ENCODE results near the gene WDR82.
A peak's percentile ranks its signal among the peaks of the same experiment; 100 is the strongest.

The WDR82 gene

GRCh38 chr3:52230461-52230860, 48.0 kb downstream of the WDR82 start:
- no peak overlapping the region for H3K27ac ChIP-seq (ENCODE audit: low read length, poor library complexity, severe bottlenecking)
- H3K9ac ChIP-seq (ENCODE audit: low read length), result no peak overlapping the region
- DNase-seq, result no peak
- no peak overlapping the region for H3K4me3 ChIP-seq (ENCODE audit: insufficient read depth in 1 of 2, low read depth in 1 of 2, low read length in 2 of 2)
- 96% methylated on average over 6 of the region's 6 CpGs for WGBS
- no peak overlapping the region for H3K23ac ChIP-seq (ENCODE audit: low read length in 2 of 2)
- no peak overlapping the region for H2BK5ac ChIP-seq (ENCODE audit: low read depth, low read length, poor library complexity, severe bottlenecking)
- H2BK15ac ChIP-seq (ENCODE audit: low read depth, poor library complexity, severe bottlenecking), result no peak overlapping the region
- no peak overlapping the region for H4K8ac ChIP-seq (ENCODE audit: low read length)
- H2AFZ ChIP-seq (ENCODE audit: low read depth, low read length), result no peak overlapping the region
- H3K4me1 ChIP-seq (ENCODE audit: control insufficient read depth, insufficient read depth, low read depth, low read length), result peaks cover 8% of the 10 kb centered on the region
- H2BK12ac ChIP-seq (ENCODE audit: low read length in 2 of 2), result no peak overlapping the region
- H2AK5ac ChIP-seq (ENCODE audit: low read length, severe bottlenecking), result no peak overlapping the region
- H3K36me3 ChIP-seq (ENCODE audit: control insufficient read depth in 1 of 2, insufficient read depth in 2 of 2, low read depth in 1 of 2, low read length in 2 of 2), result peaks cover 71 to 83% of the 10 kb centered on the region in 2 experiments
- no peak overlapping the region for H3K4ac ChIP-seq (ENCODE audit: low read depth in 1 of 2, low read length in 2 of 2)
- peaks cover 0 to 7% of the 10 kb centered on the region in 2 experiments for H3K27me3 ChIP-seq (ENCODE audit: control insufficient read depth in 1 of 2, insufficient read depth in 1 of 2, low read length in 2 of 2)
- no peaks in the 10 kb centered on the region for H3K9me3 ChIP-seq (ENCODE audit: control insufficient read depth, low read length)
- no peak overlapping the region for H2BK120ac ChIP-seq (ENCODE audit: low read depth, low read length)
- H3K79me1 ChIP-seq (replicated peaks; ENCODE audit: low read length, poor library complexity, severe bottlenecking), result peaks cover 44% of the 10 kb centered on the region
- no peak overlapping the region for H3K14ac ChIP-seq (ENCODE audit: low read length in 2 of 2)
- H3K18ac ChIP-seq (ENCODE audit: low read depth in 1 of 2, low read length in 2 of 2), result no peak overlapping the region
- no peak overlapping the region for H4K91ac ChIP-seq (ENCODE audit: low read length)
- no peak overlapping the region for H3K4me2 ChIP-seq (ENCODE audit: low read length, poor library complexity, severe bottlenecking)

GRCh38 chr3:52229656-52230055, 48.8 kb downstream of the WDR82 start:
- WGBS, result 98% methylated on average over 13 of the region's 13 CpGs

GRCh38 chr3:52228751-52229291, 49.6 kb downstream of the WDR82 start:
- Histone ChIP-seq H2BK15ac (ENCODE audit: low read depth, poor library complexity, severe bottlenecking) (no peak overlapping the region), H3K9me3 (ENCODE audit: control insufficient read depth, low read length) (no peaks in the 10 kb centered on the region), H3K4ac (ENCODE audit: low read depth in 1 of 2, low read length in 2 of 2) (no peak overlapping the region), H3K18ac (ENCODE audit: low read depth in 1 of 2, low read length in 2 of 2) (no peak overlapping the region), H3K79me1 (replicated peaks; ENCODE audit: low read length, poor library complexity, severe bottlenecking) (peaks cover 32% of the 10 kb centered on the region), H3K27ac (ENCODE audit: low read length, poor library complexity, severe bottlenecking) (no peak overlapping the region), H4K8ac (ENCODE audit: low read length) (no peak overlapping the region), H2BK120ac (ENCODE audit: low read depth, low read length) (no peak overlapping the region), H3K9ac (ENCODE audit: low read length) (no peak overlapping the region), H2AFZ (ENCODE audit: low read depth, low read length) (no peak overlapping the region), H4K91ac (ENCODE audit: low read length) (no peak overlapping the region), H3K27me3 (ENCODE audit: control insufficient read depth in 1 of 2, insufficient read depth in 1 of 2, low read length in 2 of 2) (peaks cover 0 to 7% of the 10 kb centered on the region in 2 experiments), H3K36me3 (ENCODE audit: control insufficient read depth in 1 of 2, insufficient read depth in 2 of 2, low read depth in 1 of 2, low read length in 2 of 2) (peaks cover 56 to 66% of the 10 kb centered on the region in 2 experiments), H3K4me3 (ENCODE audit: insufficient read depth in 1 of 2, low read depth in 1 of 2, low read length in 2 of 2) (no peak overlapping the region), H2AK5ac (ENCODE audit: low read length, severe bottlenecking) (no peak overlapping the region), H2BK5ac (ENCODE audit: low read depth, low read length, poor library complexity, severe bottlenecking) (no peak overlapping the region), H3K4me2 (ENCODE audit: low read length, poor library complexity, severe bottlenecking) (no peak overlapping the region), H3K23ac (ENCODE audit: low read length in 2 of 2) (no peak overlapping the region), H3K4me1 (ENCODE audit: control insufficient read depth, insufficient read depth, low read depth, low read length) (no peaks in the 10 kb centered on the region), H2BK12ac (ENCODE audit: low read length in 2 of 2) (no peak overlapping the region), H3K14ac (ENCODE audit: low read length in 2 of 2) (no peak overlapping the region)
- DNase-seq, result no peak
- whole genome bisulfite sequencing, result 98% methylated on average over 20 of the region's 21 CpGs

More at GRCh38 chr3:52229656-52230055, 48.8 kb downstream of the WDR82 start:
- no peak overlapping the region for H3K4ac ChIP-seq (ENCODE audit: low read depth in 1 of 2, low read length in 2 of 2)
- peaks cover 40% of the 10 kb centered on the region for H3K79me1 ChIP-seq (replicated peaks; ENCODE audit: low read length, poor library complexity, severe bottlenecking)
- no peak overlapping the region for H3K14ac ChIP-seq (ENCODE audit: low read length in 2 of 2)
- no peak overlapping the region for H4K91ac ChIP-seq (ENCODE audit: low read length)
- no peak overlapping the region for H3K9ac ChIP-seq (ENCODE audit: low read length)
- no peak for DNase-seq
- H2AFZ ChIP-seq (ENCODE audit: low read depth, low read length), result no peak overlapping the region
- H3K9me3 ChIP-seq (ENCODE audit: control insufficient read depth, low read length), result no peaks in the 10 kb centered on the region
- H3K27ac ChIP-seq (ENCODE audit: low read length, poor library complexity, severe bottlenecking), result no peak overlapping the region
- H2AK5ac ChIP-seq (ENCODE audit: low read length, severe bottlenecking), result no peak overlapping the region
- no peak overlapping the region for H4K8ac ChIP-seq (ENCODE audit: low read length)
- H3K27me3 ChIP-seq (ENCODE audit: control insufficient read depth in 1 of 2, insufficient read depth in 1 of 2, low read length in 2 of 2), result peaks cover 0 to 7% of the 10 kb centered on the region in 2 experiments
- no peak overlapping the region for H2BK12ac ChIP-seq (ENCODE audit: low read length in 2 of 2)
- no peak overlapping the region for H3K4me3 ChIP-seq (ENCODE audit: insufficient read depth in 1 of 2, low read depth in 1 of 2, low read length in 2 of 2)
- H2BK120ac ChIP-seq (ENCODE audit: low read depth, low read length), result no peak overlapping the region
- no peak overlapping the region for H3K23ac ChIP-seq (ENCODE audit: low read length in 2 of 2)
- no peak overlapping the region for H3K4me2 ChIP-seq (ENCODE audit: low read length, poor library complexity, severe bottlenecking)
- no peak overlapping the region for H2BK5ac ChIP-seq (ENCODE audit: low read depth, low read length, poor library complexity, severe bottlenecking)
- H3K4me1 ChIP-seq (ENCODE audit: control insufficient read depth, insufficient read depth, low read depth, low read length), result peaks cover under 1% of the 10 kb centered on the region
- no peak overlapping the region for H2BK15ac ChIP-seq (ENCODE audit: low read depth, poor library complexity, severe bottlenecking)
- H3K18ac ChIP-seq (ENCODE audit: low read depth in 1 of 2, low read length in 2 of 2), result no peak overlapping the region
- H3K36me3 ChIP-seq (ENCODE audit: control insufficient read depth in 1 of 2, insufficient read depth in 2 of 2, low read depth in 1 of 2, low read length in 2 of 2), result peaks cover 64 to 75% of the 10 kb centered on the region in 2 experiments

- H4K91ac ChIP-seq (ENCODE audit: low read length), result peak overlapping the region; percentile 8
Measured at GRCh38 chr3:52228266-52228665, 50.2 kb downstream of the WDR82 start.

More at GRCh38 chr3:52228266-52228665, 50.2 kb downstream of the WDR82 start:
- H3K18ac ChIP-seq (ENCODE audit: low read depth in 1 of 2, low read length in 2 of 2), result no peak overlapping the region
- no peaks in the 10 kb centered on the region for H3K9me3 ChIP-seq (ENCODE audit: control insufficient read depth, low read length)
- WGBS, result 92% methylated on average over 10 of the region's 10 CpGs
- H3K4me2 ChIP-seq (ENCODE audit: low read length, poor library complexity, severe bottlenecking), result no peak overlapping the region
- no peak overlapping the region for H2BK5ac ChIP-seq (ENCODE audit: low read depth, low read length, poor library complexity, severe bottlenecking)
- no peak overlapping the region for H2BK120ac ChIP-seq (ENCODE audit: low read depth, low read length)
- H2AFZ ChIP-seq (ENCODE audit: low read depth, low read length), result no peak overlapping the region
- H3K9ac ChIP-seq (ENCODE audit: low read length), result no peak overlapping the region
- no peak for DNase-seq
- no peak overlapping the region for H4K8ac ChIP-seq (ENCODE audit: low read length)
- H3K14ac ChIP-seq (ENCODE audit: low read length in 2 of 2), result no peak overlapping the region
- no peaks in the 10 kb centered on the region for H3K4me1 ChIP-seq (ENCODE audit: control insufficient read depth, insufficient read depth, low read depth, low read length)
- H3K4me3 ChIP-seq (ENCODE audit: insufficient read depth in 1 of 2, low read depth in 1 of 2, low read length in 2 of 2), result no peak overlapping the region
- H3K23ac ChIP-seq (ENCODE audit: low read length in 2 of 2), result no peak overlapping the region
- H3K27me3 ChIP-seq (ENCODE audit: control insufficient read depth in 1 of 2, insufficient read depth in 1 of 2, low read length in 2 of 2), result peaks cover 0 to 7% of the 10 kb centered on the region in 2 experiments
- H3K27ac ChIP-seq (ENCODE audit: low read length, poor library complexity, severe bottlenecking), result no peak overlapping the region
- no peak overlapping the region for H3K4ac ChIP-seq (ENCODE audit: low read depth in 1 of 2, low read length in 2 of 2)
- peaks cover 30% of the 10 kb centered on the region for H3K79me1 ChIP-seq (replicated peaks; ENCODE audit: low read length, poor library complexity, severe bottlenecking)
- no peak overlapping the region for H2BK12ac ChIP-seq (ENCODE audit: low read length in 2 of 2)
- H3K36me3 ChIP-seq (ENCODE audit: control insufficient read depth in 1 of 2, insufficient read depth in 2 of 2, low read depth in 1 of 2, low read length in 2 of 2), result peaks cover 53 to 63% of the 10 kb centered on the region in 2 experiments
- H2AK5ac ChIP-seq (ENCODE audit: low read length, severe bottlenecking), result no peak overlapping the region
- no peak overlapping the region for H2BK15ac ChIP-seq (ENCODE audit: low read depth, poor library complexity, severe bottlenecking)

All from mesenchymal stem cell (in vitro differentiated cells and primary cell).